ENCODE results near the gene ELK4.
A peak's percentile ranks its signal among the peaks of the same experiment; 100 is the strongest.

Gene ELK4

DNA sequence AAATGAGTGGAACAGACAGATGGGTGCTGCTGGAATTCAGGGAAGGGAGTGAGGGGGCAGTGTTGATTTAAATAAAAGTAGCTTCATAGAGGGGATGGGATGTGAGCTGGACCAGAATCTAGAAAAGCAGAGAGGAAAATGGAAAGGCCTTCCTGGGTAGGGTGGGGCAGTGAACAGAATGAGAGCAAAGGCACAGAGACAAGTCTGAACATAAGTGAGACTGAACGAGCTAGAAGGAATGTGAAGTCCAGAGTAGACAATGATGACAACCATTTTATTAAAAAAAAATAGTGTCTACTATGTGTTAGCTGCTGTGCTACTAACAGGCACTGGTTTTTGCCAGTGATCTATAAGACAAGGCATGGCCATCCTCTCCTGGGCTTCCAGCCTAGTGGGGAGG is 36.0 kb downstream of the ELK4 start:
- Mint-ChIP-seq H3K4me1 (peaks cover 76% of the 10 kb centered on the region), H3K9me3 (no peaks in the 10 kb centered on the region), H3K27ac (peak overlapping the region; percentile 29 to 69), H3K4me3 (no peak overlapping the region), H3K27me3 (no peaks in the 10 kb centered on the region)
- ATAC-seq (no peak), DNase-seq (no peak)

DNA sequence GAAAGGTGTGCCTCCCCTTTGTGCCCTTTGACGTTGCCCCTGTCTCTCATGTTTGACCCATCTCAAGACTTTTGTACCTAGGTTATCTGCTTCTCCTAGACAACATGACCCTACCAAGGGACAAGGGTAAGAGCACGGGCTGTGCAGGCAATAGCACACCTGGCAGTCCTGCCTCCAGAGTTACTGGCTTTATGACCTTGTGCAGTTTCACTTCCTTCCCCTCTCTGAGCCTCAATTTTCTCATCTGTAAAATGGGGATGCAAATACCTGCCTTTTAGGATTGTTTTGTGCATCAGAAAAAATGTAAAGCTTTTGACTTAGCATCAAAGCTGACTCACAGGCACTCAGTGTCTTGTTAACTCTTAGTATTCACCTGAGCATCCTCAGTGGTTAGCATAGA is 36.4 kb downstream of the ELK4 start:
- Mint-ChIP-seq H3K27me3 (no peaks in the 10 kb centered on the region), H3K27ac (peak overlapping the region; percentile 29 to 71), H3K4me1 (peaks cover 76% of the 10 kb centered on the region), H3K4me3 (no peak overlapping the region), H3K9me3 (no peaks in the 10 kb centered on the region)
- ATAC-seq (no peak), DNase-seq (no peak)

DNA sequence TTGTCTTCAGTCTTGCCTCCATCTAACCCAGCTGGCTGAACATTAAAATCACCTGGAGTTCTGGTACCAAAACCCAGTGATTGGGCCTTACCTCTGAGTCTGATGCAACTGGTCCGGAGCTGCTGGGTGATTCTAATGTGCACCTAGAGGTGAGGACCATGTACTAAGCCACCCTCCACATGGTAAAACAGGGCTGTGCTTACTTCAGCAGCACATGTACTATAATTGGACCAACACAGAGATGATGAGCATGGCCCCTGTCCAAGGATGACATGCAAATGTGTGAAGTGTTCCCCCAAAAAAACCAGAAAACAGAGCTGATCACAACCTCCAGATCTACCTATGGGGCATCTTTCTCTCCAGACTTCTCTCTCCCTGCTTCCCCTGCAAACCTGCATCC is 37.0 kb downstream of the ELK4 start:
- no peak for ATAC-seq
- H3K4me3 Mint-ChIP-seq = no peak overlapping the region
- peak overlapping the region; percentile 71 to 73 for H3K27ac Mint-ChIP-seq
- no peak for DNase-seq
- H3K4me1 Mint-ChIP-seq = peaks cover 76% of the 10 kb centered on the region
- H3K27me3 Mint-ChIP-seq = no peaks in the 10 kb centered on the region
- no peaks in the 10 kb centered on the region for H3K9me3 Mint-ChIP-seq

- peak overlapping the region; percentile 80 to 83 for H3K4me3 Mint-ChIP-seq
- H3K27ac Mint-ChIP-seq = peak overlapping the region in 1 of 2 donors; percentile 82
- no peaks in the 10 kb centered on the region for H3K27me3 Mint-ChIP-seq
- peaks cover 68% of the 10 kb centered on the region for H3K4me1 Mint-ChIP-seq
- no peak for DNase-seq
- H3K9me3 Mint-ChIP-seq = no peaks in the 10 kb centered on the region
- no peak for ATAC-seq
Observed at GRCh38 chr1:205593967-205594366, 37.8 kb downstream of the ELK4 start.

DNA sequence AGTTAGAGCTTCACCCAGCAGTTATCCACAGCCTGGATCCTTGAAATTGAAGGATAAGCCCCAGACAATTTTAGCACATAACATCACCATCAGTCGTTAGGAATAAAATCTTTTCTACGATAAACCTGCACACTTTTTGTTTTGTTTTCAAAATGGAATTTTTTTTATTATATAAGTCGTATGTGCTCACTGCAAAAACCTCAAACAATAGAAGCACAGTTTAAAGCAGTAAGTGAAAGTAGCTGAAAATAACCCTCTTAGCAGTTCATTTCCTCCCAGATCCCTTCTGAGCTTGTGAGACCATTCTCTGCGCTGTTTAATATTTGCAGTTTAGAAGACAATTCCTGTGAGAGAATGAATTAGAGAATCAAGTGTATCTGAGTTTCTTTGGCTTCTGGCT is 38.3 kb downstream of the ELK4 start:
- ATAC-seq = no peak
- peak overlapping the region; percentile 80 to 83 for H3K4me3 Mint-ChIP-seq

GRCh38 chr1:205592443-205593003 is 39.3 kb downstream of the ELK4 start:
- Mint-ChIP-seq H3K27me3 (no peaks in the 10 kb centered on the region), H3K4me3 (peak overlapping the region; percentile 80 to 83), H3K27ac (peak overlapping the region; percentile 80 to 85), H3K9me3 (no peaks in the 10 kb centered on the region), H3K4me1 (peaks cover 72% of the 10 kb centered on the region)
- DNase-seq = peak in 1 of 2 donors; percentile 13
- ATAC-seq = no peak

More for the DNA sequence above, 38.3 kb downstream of the ELK4 start:
- Mint-ChIP-seq H3K9me3 (no peaks in the 10 kb centered on the region), H3K4me1 (peaks cover 70% of the 10 kb centered on the region), H3K27ac (peak overlapping the region; percentile 23 to 82), H3K27me3 (no peaks in the 10 kb centered on the region)
- DNase-seq = no peak

DNA sequence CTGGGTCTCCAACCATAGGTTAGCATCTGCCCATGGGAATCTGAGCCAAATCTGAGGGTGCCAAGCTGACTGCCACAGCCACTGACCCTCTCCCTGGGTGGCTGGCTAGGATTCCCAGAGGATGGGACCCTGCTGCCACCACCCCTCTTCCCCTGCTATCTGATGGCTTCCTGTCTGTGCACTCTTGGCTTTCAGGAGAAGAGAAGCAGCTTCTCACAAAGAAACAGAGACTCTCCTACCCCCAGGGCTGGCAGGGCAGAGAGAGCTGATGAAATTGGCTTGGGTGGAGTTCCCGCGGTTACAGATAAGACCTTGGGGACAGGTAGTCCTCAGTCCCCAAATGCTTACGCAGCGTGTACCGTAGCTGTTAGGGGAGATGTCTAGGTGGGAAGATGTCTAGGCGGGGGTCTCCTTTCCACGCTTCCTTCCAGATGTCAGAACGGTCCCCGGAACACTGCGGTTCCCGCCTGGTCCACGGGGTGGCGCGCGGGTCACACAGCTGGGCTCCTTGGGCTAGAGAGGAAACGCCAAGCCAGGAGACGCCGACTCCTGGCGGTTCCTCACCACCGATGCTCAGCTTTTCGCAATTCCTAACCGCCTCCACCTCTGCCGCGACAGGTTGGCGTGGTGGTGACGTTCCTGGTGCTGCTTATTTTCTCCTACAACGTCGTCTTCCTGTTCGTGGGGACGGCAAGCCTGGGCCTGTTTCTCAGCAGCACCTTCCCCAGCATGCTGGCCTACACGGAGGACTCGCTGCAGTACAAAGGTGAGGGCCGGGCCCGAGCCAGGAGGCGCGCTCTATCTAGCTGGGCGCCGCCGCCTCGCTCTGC is 40.1 kb downstream of the ELK4 start:
- no peaks in the 10 kb centered on the region for H3K9me3 Mint-ChIP-seq
- H3K27ac Mint-ChIP-seq = peak overlapping the region; percentile 43 to 90
- no peaks in the 10 kb centered on the region for H3K27me3 Mint-ChIP-seq
- peak; percentile 91 for ATAC-seq
- peak; percentile 93 for DNase-seq
- H3K4me1 Mint-ChIP-seq = peaks cover 68% of the 10 kb centered on the region
- H3K4me3 Mint-ChIP-seq = peak overlapping the region; percentile 87 to 94

DNA sequence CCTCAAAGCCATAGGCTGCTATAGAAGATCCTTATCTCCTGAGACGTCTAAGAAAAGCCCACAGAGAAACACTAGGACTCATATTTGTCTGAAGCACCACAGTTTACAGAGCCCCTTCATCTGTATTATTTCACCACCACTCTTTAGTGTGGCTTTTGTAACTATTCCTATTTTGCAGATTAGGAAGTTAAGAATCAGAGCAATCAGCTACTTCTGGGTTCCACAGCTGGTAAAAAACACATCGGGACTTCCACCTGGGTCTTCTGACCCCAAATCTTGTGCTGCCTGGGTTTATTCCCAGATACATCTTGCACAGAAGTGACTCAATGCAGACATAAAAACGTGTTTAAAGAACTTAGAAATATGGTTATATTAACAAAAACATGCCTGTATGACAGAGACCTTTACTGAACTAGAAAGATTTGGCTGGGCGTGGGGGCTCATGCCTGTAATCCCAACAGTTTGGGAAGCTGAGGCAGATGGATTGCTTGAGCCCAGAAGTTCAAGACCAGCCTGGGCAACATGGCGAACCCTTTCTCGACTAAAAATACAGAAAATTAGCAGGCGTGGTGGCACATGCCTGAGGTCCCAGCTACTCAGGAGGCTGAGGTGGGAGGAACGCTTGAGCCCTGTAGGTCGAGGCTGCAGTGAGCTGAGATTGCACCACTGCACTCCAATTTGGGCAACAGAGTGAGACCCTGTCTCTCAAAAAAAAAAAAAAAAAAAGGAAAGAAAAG is 40.9 kb downstream of the ELK4 start:
- ATAC-seq (no peak), DNase-seq (no peak)
- H3K4me3 Mint-ChIP-seq = peak overlapping the region; percentile 87 to 94
- no peaks in the 10 kb centered on the region for H3K27me3 Mint-ChIP-seq
- H3K9me3 Mint-ChIP-seq = no peaks in the 10 kb centered on the region
- peak overlapping the region; percentile 20 to 43 for H3K27ac Mint-ChIP-seq
- H3K4me1 Mint-ChIP-seq = peaks cover 61% of the 10 kb centered on the region

DNA sequence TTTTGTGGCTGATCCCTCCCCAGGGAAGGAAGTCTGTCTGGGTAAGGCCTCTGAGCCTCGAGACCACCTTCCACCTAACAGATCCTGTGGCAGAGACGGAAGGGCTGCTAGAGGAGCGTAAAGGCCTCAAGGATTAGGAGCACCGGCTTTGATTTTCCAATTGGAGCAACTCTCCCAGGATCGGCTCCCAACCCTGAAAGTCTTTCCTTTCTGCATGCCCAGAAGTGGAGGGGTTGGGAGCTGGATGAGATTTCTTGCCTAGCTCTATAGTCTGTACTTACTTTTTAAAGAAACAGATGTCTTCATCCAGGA is 41.4 kb downstream of the ELK4 start:
- H3K4me3 Mint-ChIP-seq = peak overlapping the region in 1 of 2 donors; percentile 87
- ATAC-seq (no peak), DNase-seq (no peak)
- no peaks in the 10 kb centered on the region for H3K9me3 Mint-ChIP-seq
- no peaks in the 10 kb centered on the region for H3K27me3 Mint-ChIP-seq
- H3K4me1 Mint-ChIP-seq = peaks cover 56% of the 10 kb centered on the region
- no peak overlapping the region for H3K27ac Mint-ChIP-seq

DNA sequence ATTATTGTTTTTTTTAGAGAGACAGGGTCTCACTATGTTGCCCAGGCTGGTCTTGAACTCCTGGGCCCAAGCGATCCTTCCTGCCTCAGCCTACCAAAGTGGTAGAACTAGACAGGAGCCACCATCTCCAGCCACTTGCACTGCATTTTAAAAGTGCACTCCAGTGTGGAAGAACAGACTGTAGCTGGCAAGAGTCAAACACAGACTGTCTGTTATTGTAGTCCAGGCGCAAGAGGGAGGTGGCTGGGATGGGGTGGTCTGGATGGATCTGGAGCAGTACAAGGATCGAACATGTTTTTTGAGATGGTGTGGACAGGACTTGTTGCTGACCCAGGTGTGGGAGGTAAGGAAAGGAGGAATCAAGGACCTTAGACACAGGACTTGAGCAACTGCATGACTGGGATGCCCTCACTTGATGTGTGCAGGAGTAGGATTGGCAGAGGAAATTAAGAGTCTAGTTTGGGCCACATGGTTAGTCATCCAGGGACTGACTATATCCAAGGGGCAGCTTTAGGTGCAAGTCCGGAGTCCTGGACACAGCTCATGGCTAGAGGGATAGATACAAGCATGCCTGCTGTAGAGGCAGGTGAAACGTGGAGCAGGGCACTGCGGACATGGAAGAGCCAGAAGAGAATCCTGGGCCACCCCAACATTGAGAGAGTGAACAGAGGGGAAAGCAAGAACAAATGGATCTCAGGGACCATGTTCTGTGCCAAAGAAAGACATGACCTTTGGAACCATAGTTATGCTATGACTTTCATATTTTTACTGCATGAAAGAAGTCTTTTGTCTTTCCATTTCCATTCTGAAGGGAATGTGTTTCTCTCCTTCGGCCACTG is 42.0 kb downstream of the ELK4 start:
- Mint-ChIP-seq H3K27ac (peak overlapping the region in 1 of 2 donors; percentile 31), H3K4me1 (peaks cover 50% of the 10 kb centered on the region), H3K4me3 (no peak overlapping the region), H3K27me3 (no peaks in the 10 kb centered on the region), H3K9me3 (no peaks in the 10 kb centered on the region)
- DNase-seq (no peak), ATAC-seq (no peak)

GRCh38 chr1:205589046-205589445 is 42.8 kb downstream of the ELK4 start:
- peaks cover 42% of the 10 kb centered on the region for H3K4me1 Mint-ChIP-seq
- H3K27ac Mint-ChIP-seq = no peak overlapping the region
- no peak for DNase-seq
- H3K9me3 Mint-ChIP-seq = no peaks in the 10 kb centered on the region
- ATAC-seq = no peak
- H3K4me3 Mint-ChIP-seq = no peak overlapping the region
- H3K27me3 Mint-ChIP-seq = no peaks in the 10 kb centered on the region

- peak in 1 of 2 donors; percentile 32 for DNase-seq
- H3K4me1 Mint-ChIP-seq = peaks cover 39% of the 10 kb centered on the region
Observed at GRCh38 chr1:205588636-205589035, 43.2 kb downstream of the ELK4 start.

GRCh38 chr1:205587581-205587980 is 44.2 kb downstream of the ELK4 start:
- ATAC-seq (no peak), DNase-seq (no peak)
- no peak overlapping the region for H3K4me3 Mint-ChIP-seq
- H3K9me3 Mint-ChIP-seq = no peaks in the 10 kb centered on the region
- H3K27me3 Mint-ChIP-seq = no peaks in the 10 kb centered on the region
- no peak overlapping the region for H3K27ac Mint-ChIP-seq
- peaks cover 39% of the 10 kb centered on the region for H3K4me1 Mint-ChIP-seq

More at GRCh38 chr1:205588636-205589035, 43.2 kb downstream of the ELK4 start:
- Mint-ChIP-seq H3K4me3 (no peak overlapping the region), H3K27ac (no peak overlapping the region), H3K9me3 (no peaks in the 10 kb centered on the region), H3K27me3 (no peaks in the 10 kb centered on the region)
- ATAC-seq = peak; percentile 22

GRCh38 chr1:205585835-205586785 is 45.7 kb downstream of the ELK4 start:
- Mint-ChIP-seq H3K27me3 (no peaks in the 10 kb centered on the region), H3K4me3 (no peak overlapping the region), H3K4me1 (peaks cover 44% of the 10 kb centered on the region), H3K27ac (peak overlapping the region in 1 of 2 donors; percentile 8), H3K9me3 (no peaks in the 10 kb centered on the region)
- no peak for DNase-seq
- ATAC-seq = no peak
